Naive thymus-derived CD8-positive, alpha-beta T cell (primary cell): ENCODE results near the gene SRSF8. TPM values are rescaled to one million over a fixed set of nuclear protein-coding genes. Genes with fewer than 3 reads are reported as not detected.

Experiments
- ATAC-seq, 2 donors: fragments of 150-1000 bp; cut with Tn5 transposase in 1 of 2; sonication (Bioruptor Pico), chemical (Tn5 transposase) in 1 of 2; 1 replicate in 1 of 2; 2 replicates in 1 of 2; pipeline ENCODE4 v1.10.0; 2021; ENCODE audit warnings: mild to moderate bottlenecking in 2 of 2, moderate library complexity in 2 of 2
- POLR2A ChIA-PET: fragments of 350-600 bp; sonication (Branson Sonifier 250); formaldehyde crosslinking; loops from one replicate; lab custom pipeline; 2021; ENCODE audit warnings: antibody characterized with exemption; lab: Charles Lee
- DNase-seq, 10 donors: peaks; one replicate each; pipeline versions ENCODE4 v3.0.0 to v3.0.0-alpha.2; 2020 to 2022
- H3K27ac Mint-ChIP-seq, 10 donors: one replicate each; pipeline ENCODE4 v1.8.0; 2020 to 2022; ENCODE audit warnings: mild to moderate bottlenecking in 10 of 10, mixed read lengths in 10 of 10, moderate library complexity in 4 of 10, inconsistent platforms in 1 of 10
- H3K27me3 Mint-ChIP-seq, 5 donors: one replicate each; pipeline ENCODE4 v1.8.0; 2021 to 2022; ENCODE audit warnings: mixed read lengths in 5 of 5
- H3K36me3 Mint-ChIP-seq, 3 donors: one replicate each; pipeline ENCODE4 v1.8.0; 2020 to 2022; ENCODE audit warnings: mixed read lengths in 3 of 3, mild to moderate bottlenecking in 2 of 3, inconsistent platforms in 1 of 3
- H3K4me1 Mint-ChIP-seq, 4 donors: one replicate each; pipeline ENCODE4 v1.8.0; 2021 to 2022; ENCODE audit warnings: mixed read lengths in 4 of 4
- H3K4me3 Mint-ChIP-seq, 10 donors: one replicate each; pipeline ENCODE4 v1.8.0; 2020 to 2022; ENCODE audit warnings: mild to moderate bottlenecking in 10 of 10, mixed read lengths in 10 of 10, moderate library complexity in 6 of 10, inconsistent platforms in 1 of 10
- H3K9me3 Mint-ChIP-seq, 9 donors: one replicate each; pipeline ENCODE4 v1.8.0; 2020 to 2022; ENCODE audit warnings: mixed read lengths in 9 of 9, mild to moderate bottlenecking in 3 of 9, inconsistent platforms in 1 of 9, moderate library complexity in 1 of 9
- polyA plus RNA-seq, 3 donors: library from polyadenylated mRNA; unstranded; fragments of 300-500 nt; fragmentation: Illumina TruSeq; gene quantifications; one replicate each; pipeline ENCODE4 v1.2.3, GENCODE V29; 2021
- total RNA-seq, 8 experiments: library from RNA in 2 of 8; stranded (reverse) in 2 of 8; gene quantifications; one replicate each; pipeline ENCODE4 v1.2.3 and lab custom pipeline; 2021 to 2026

SRSF8 gene
- total and polyA plus RNA-seq, 5 experiments from 2014 or later, result 94.1 to 125 (median 106) TPM

GRCh38 chr11:95050595-95051202 is 16.0 kb upstream of the SRSF8 start:
- POLR2A ChIA-PET, result no interaction called here
- Mint-ChIP-seq H3K4me3 (no peak overlapping the region), H3K4me1 (no peaks in the 10 kb centered on the region), H3K27me3 (peaks cover 23 to 60% (median 35%) of the 10 kb centered on the region in 5 donors), H3K27ac (peak overlapping the region in 1 of 10 donors; percentile 46), H3K36me3 (no peaks in the 10 kb centered on the region), H3K9me3 (no peaks in the 10 kb centered on the region)
- no peak for DNase-seq
- no peak for ATAC-seq

GRCh38 chr11:95054356-95054755 is 12.4 kb upstream of the SRSF8 start:
- ATAC-seq, result no peak

GRCh38 chr11:95055283-95055897 is 11.3 kb upstream of the SRSF8 start:
- no peak for DNase-seq
- ATAC-seq, result no peak
- POLR2A ChIA-PET, result interaction anchor here (1.2 kb wide), 1 partner anchor 12 kb away, joined by 3 read pairs; the partner anchor contains the start of gene SRSF8
- Mint-ChIP-seq H3K36me3 (no peaks in the 10 kb centered on the region), H3K4me3 (no peak overlapping the region), H3K9me3 (no peaks in the 10 kb centered on the region), H3K4me1 (no peaks in the 10 kb centered on the region), H3K27me3 (peaks cover 19 to 38% (median 30%) of the 10 kb centered on the region in 5 donors), H3K27ac (no peak overlapping the region)

More at GRCh38 chr11:95054356-95054755, 12.4 kb upstream of the SRSF8 start:
- Mint-ChIP-seq H3K36me3 (no peaks in the 10 kb centered on the region), H3K4me3 (no peak overlapping the region), H3K9me3 (no peaks in the 10 kb centered on the region), H3K4me1 (no peaks in the 10 kb centered on the region), H3K27me3 (peaks cover 21 to 40% (median 30%) of the 10 kb centered on the region in 5 donors), H3K27ac (no peak overlapping the region)
- DNase-seq, result no peak
- POLR2A ChIA-PET, result no interaction called here

- H3K27ac Mint-ChIP-seq, result no peak overlapping the region
- POLR2A ChIA-PET, result interaction anchor here (0.5 to 1.0 kb wide), 2 partner anchors 9 to 45 kb away, joined by 3 to 4 read pairs; partner anchors contain the start of gene SRSF8
- no peaks in the 10 kb centered on the region for H3K9me3 Mint-ChIP-seq
- no peak for ATAC-seq
- H3K36me3 Mint-ChIP-seq, result no peaks in the 10 kb centered on the region
- no peak for DNase-seq
- H3K4me3 Mint-ChIP-seq, result no peak overlapping the region
- H3K27me3 Mint-ChIP-seq, result peaks cover 13 to 22% (median 18%) of the 10 kb centered on the region in 5 donors
- no peaks in the 10 kb centered on the region for H3K4me1 Mint-ChIP-seq
Measured at GRCh38 chr11:95057959-95058358, 8.8 kb upstream of the SRSF8 start.

GRCh38 chr11:95058621-95059020 is 8.1 kb upstream of the SRSF8 start:
- Mint-ChIP-seq H3K4me3 (no peak overlapping the region), H3K9me3 (no peaks in the 10 kb centered on the region), H3K27me3 (peaks cover 6 to 16% (median 11%) of the 10 kb centered on the region in 5 donors), H3K36me3 (no peaks in the 10 kb centered on the region), H3K4me1 (no peaks in the 10 kb centered on the region), H3K27ac (no peak overlapping the region)
- no peak for ATAC-seq
- no peak for DNase-seq
- POLR2A ChIA-PET, result interaction anchor here (0.5 to 1.0 kb wide), 2 partner anchors 8 to 44 kb away, joined by 3 to 4 read pairs; partner anchors contain the start of gene SRSF8

GRCh38 chr11:95059046-95059445 is 7.7 kb upstream of the SRSF8 start:
- DNase-seq (no peak), ATAC-seq (no peak)
- H3K27ac Mint-ChIP-seq, result no peak overlapping the region
- peaks cover 2 to 15% (median 8%) of the 10 kb centered on the region in 5 donors for H3K27me3 Mint-ChIP-seq
- H3K36me3 Mint-ChIP-seq, result no peaks in the 10 kb centered on the region
- H3K4me3 Mint-ChIP-seq, result no peak overlapping the region
- POLR2A ChIA-PET, result no interaction called here
- no peaks in the 10 kb centered on the region for H3K4me1 Mint-ChIP-seq
- H3K9me3 Mint-ChIP-seq, result no peaks in the 10 kb centered on the region

GRCh38 chr11:95065336-95065735 is 1.4 kb upstream of the SRSF8 start:
- ATAC-seq (no peak), DNase-seq (no peak)
- POLR2A ChIA-PET, result no interaction called here
- no peaks in the 10 kb centered on the region for H3K27me3 Mint-ChIP-seq
- H3K4me3 Mint-ChIP-seq, result peak overlapping the region in 2 of 10 donors; percentile 26 to 43
- peaks cover 2 to 3% (median 3%) of the 10 kb centered on the region in 3 donors for H3K36me3 Mint-ChIP-seq
- H3K4me1 Mint-ChIP-seq, result peaks cover 4 to 22% (median 18%) of the 10 kb centered on the region in 4 donors
- no peak overlapping the region for H3K27ac Mint-ChIP-seq
- no peaks in the 10 kb centered on the region for H3K9me3 Mint-ChIP-seq

GRCh38 chr11:95067039-95067840 is 521 bp downstream of the SRSF8 start:
- Mint-ChIP-seq H3K36me3 (peaks cover 2 to 15% (median 3%) of the 10 kb centered on the region in 3 donors), H3K4me1 (peaks cover 10 to 34% (median 29%) of the 10 kb centered on the region in 4 donors), H3K9me3 (no peaks in the 10 kb centered on the region), H3K27me3 (no peaks in the 10 kb centered on the region), H3K4me3 (peak overlapping the region; percentile 94 to 100 (median 98)), H3K27ac (peak overlapping the region; percentile 97 to 100 (median 99))
- ATAC-seq (peak; percentile 74 to 75), DNase-seq (peak; percentile 50 to 83 (median 73))
- POLR2A ChIA-PET, result interaction anchor here (0.6 to 5.4 kb wide), 29 partner anchors 8 to 1326 kb away, joined by 3 to 180 read pairs (median 4); partner anchors contain the start of genes C11orf54, C11orf97, CCDC82 and CEP57

GRCh38 chr11:95067841-95068219 is 1.1 kb downstream of the SRSF8 start:
- POLR2A ChIA-PET, result interaction anchor here (0.6 to 5.4 kb wide), 26 partner anchors 8 to 1326 kb away, joined by 3 to 180 read pairs (median 4); partner anchors contain the start of genes C11orf54, C11orf97, CCDC82 and CEP57
- peak in 3 of 10 donors; percentile 36 to 59 (median 55) for DNase-seq
- H3K27ac Mint-ChIP-seq, result peak overlapping the region; percentile 97 to 100 (median 99)
- peak overlapping the region; percentile 94 to 100 (median 98) for H3K4me3 Mint-ChIP-seq
- ATAC-seq, result peak in 1 of 2 donors; percentile 1
- no peaks in the 10 kb centered on the region for H3K27me3 Mint-ChIP-seq
- H3K36me3 Mint-ChIP-seq, result peaks cover 2 to 18% (median 3%) of the 10 kb centered on the region in 3 donors
- no peaks in the 10 kb centered on the region for H3K9me3 Mint-ChIP-seq
- H3K4me1 Mint-ChIP-seq, result peaks cover 11 to 36% (median 33%) of the 10 kb centered on the region in 4 donors

GRCh38 chr11:95068549-95068948 is 1.8 kb downstream of the SRSF8 start:
- Mint-ChIP-seq H3K4me1 (peaks cover 13 to 39% (median 36%) of the 10 kb centered on the region in 4 donors), H3K27me3 (no peaks in the 10 kb centered on the region), H3K4me3 (peak overlapping the region; percentile 94 to 100 (median 98)), H3K36me3 (peaks cover 2 to 18% (median 3%) of the 10 kb centered on the region in 3 donors), H3K9me3 (no peaks in the 10 kb centered on the region), H3K27ac (peak overlapping the region; percentile 97 to 100 (median 99))
- POLR2A ChIA-PET, result interaction anchor here (0.6 to 5.4 kb wide), 11 partner anchors 21 to 1327 kb away, joined by 3 to 180 read pairs (median 18); partner anchors contain the start of genes C11orf54, CEP57, CWC15 and ENDOD1
- ATAC-seq (peak; percentile 61 to 65), DNase-seq (peak; percentile 24 to 87 (median 68))

GRCh38 chr11:95070471-95070870 is 3.8 kb downstream of the SRSF8 start:
- POLR2A ChIA-PET, result interaction anchor here (0.7 to 5.4 kb wide), 4 partner anchors 11 to 720 kb away, joined by 3 to 180 read pairs (median 71); partner anchors contain the start of genes CEP57, ENDOD1 and FAM76B
- Mint-ChIP-seq H3K27ac (peak overlapping the region in 3 of 10 donors; percentile 2 to 39 (median 34)), H3K4me3 (peak overlapping the region; percentile 2 to 100 (median 53)), H3K9me3 (no peaks in the 10 kb centered on the region), H3K27me3 (no peaks in the 10 kb centered on the region), H3K4me1 (peaks cover 17 to 43% (median 39%) of the 10 kb centered on the region in 4 donors), H3K36me3 (peaks cover 2 to 18% (median 3%) of the 10 kb centered on the region in 3 donors)
- no peak for DNase-seq
- ATAC-seq, result no peak

GRCh38 chr11:95072948-95073347 is 6.2 kb downstream of the SRSF8 start:
- Mint-ChIP-seq H3K27ac (peak overlapping the region in 4 of 10 donors; percentile 23 to 33 (median 26)), H3K4me1 (peaks cover 17 to 37% (median 35%) of the 10 kb centered on the region in 4 donors), H3K4me3 (no peak overlapping the region), H3K27me3 (no peaks in the 10 kb centered on the region), H3K9me3 (no peaks in the 10 kb centered on the region), H3K36me3 (peaks cover 0 to 18% (median 0%) of the 10 kb centered on the region in 3 donors)
- ATAC-seq (no peak), DNase-seq (no peak)
- POLR2A ChIA-PET, result interaction anchor here (2.0 kb wide), 1 partner anchor 16 kb away, joined by 8 read pairs; no protein-coding TSS in a partner anchor
